GM12878 (cell line): ENCODE data around the gene CIB4. TPM values are rescaled to one million over a fixed set of nuclear protein-coding genes. Genes with fewer than 3 reads are reported as not detected.

ENCODE experiments used
- ATAC-seq: fragments of 200-7000 bp; cut with Tn5 transposase; 3 replicates; pipeline ENCODE4 v1.9.1; 2020; ENCODE audit warnings: mild to moderate bottlenecking, moderate library complexity
- BruUV-seq: library from RNA; stranded (reverse); fragments of 400-500 nt; replicated peaks from 2 replicates; lab custom pipeline; 2021; lab: Mats Ljungman, UMichigan
- CTCF ChIA-PET: fragments of 300-600 bp; sonication (Branson Sonifier 250); formaldehyde crosslinking; extraction: SDS; loops from one replicate; lab custom pipeline; 2021; ENCODE audit warnings: inconsistent platforms; lab: Yijun Ruan, JAX
- POLR2A ChIA-PET: fragments of 350-600 bp; formaldehyde crosslinking; extraction: SDS; loops from one replicate; lab custom pipeline; 2021; ENCODE audit warnings: inconsistent platforms; lab: Charles Lee
- RAD21 ChIA-PET: fragments of 300-600 bp; sonication (Branson Sonifier 250); formaldehyde crosslinking; loops from one replicate; lab custom pipeline; 2023; ENCODE audit warnings: antibody characterized with exemption; ENCODE audit not compliant: unreplicated experiment; lab: Charles Lee
- SMC1A ChIA-PET: fragments of 300-600 bp; sonication (Branson Sonifier 250); formaldehyde crosslinking; loops from one replicate; lab custom pipeline; 2023; ENCODE audit not compliant: unreplicated experiment, uncharacterized antibody; lab: Charles Lee
- DNase-seq: peaks from one replicate; pipeline ENCODE4 v3.0.0-alpha.2; 2011; ENCODE audit warnings: low read depth, low spot score
- FAIRE-seq: peaks from 3 replicates; lab custom pipeline; 2011; peaks lifted over from hg19 to GRCh38; lab: Jason Lieb, UNC
- H2AFZ ChIP-seq: 2 replicates; pipeline ENCODE4 v1.6.0; 2011; ENCODE audit warnings: low read depth, low read length, control low read depth; ENCODE audit not compliant: control insufficient read depth
- H3K27ac ChIP-seq: 2 replicates; pipeline ENCODE4 v1.5.1; 2011; ENCODE audit warnings: control low read depth; ENCODE audit not compliant: control insufficient read depth, insufficient read depth
- H3K27me3 ChIP-seq, 2 experiments: replicated peaks in 1 of 2; 2 replicates each; pipeline versions ENCODE4 v1.6.0 to v1.6.1; 2011; ENCODE audit warnings: low read length in 1 of 2; ENCODE audit not compliant: control insufficient read depth in 2 of 2, insufficient read depth in 2 of 2
- H3K36me3 ChIP-seq, 2 experiments: 2 replicates each; pipeline ENCODE4 v1.5.1; 2011; ENCODE audit warnings: low read length in 1 of 2; ENCODE audit not compliant: control insufficient read depth in 2 of 2, insufficient read depth in 2 of 2
- H3K4me1 ChIP-seq: 2 replicates; pipeline ENCODE4 v1.6.1; 2011; ENCODE audit warnings: mild to moderate bottlenecking, low read length, moderate library complexity, mixed read lengths; ENCODE audit not compliant: control insufficient read depth, insufficient read depth
- H3K4me2 ChIP-seq: 2 replicates; pipeline ENCODE4 v1.6.0; 2011; ENCODE audit warnings: control low read depth; ENCODE audit not compliant: control insufficient read depth, insufficient read depth
- H3K4me3 ChIP-seq: fragments of 200-600 bp; sonication (generic); 2 replicates; pipeline ENCODE4 v1.5.1; 2016
- H3K79me2 ChIP-seq: 2 replicates; pipeline ENCODE4 v1.6.0; 2011; ENCODE audit warnings: low read length; ENCODE audit not compliant: control insufficient read depth, insufficient read depth
- H3K9ac ChIP-seq: 2 replicates; pipeline ENCODE4 v1.8.0; 2011; ENCODE audit warnings: low read length, control low read depth, mixed read lengths; ENCODE audit not compliant: control insufficient read depth, insufficient read depth
- H3K9me3 ChIP-seq: replicated peaks from 3 replicates; pipeline ENCODE4 v1.5.1; 2011; ENCODE audit warnings: mild to moderate bottlenecking, low read length; ENCODE audit not compliant: control insufficient read depth, insufficient read depth
- H4K20me1 ChIP-seq: 2 replicates; pipeline ENCODE4 v1.6.0; 2011; ENCODE audit not compliant: control insufficient read depth, insufficient read depth
- CHD1 ChIP-seq: IDR thresholded peaks from 2 replicates; pipeline ENCODE4 v1.6.1; 2012; ENCODE audit warnings: low read depth, low read length, improper control_type of control experiment
- GATAD2B ChIP-seq: fragments of 450-650 bp; conservative IDR thresholded peaks from 2 replicates; pipeline ENCODE4 v1.6.1; 2017; ENCODE audit warnings: low read depth, mild to moderate bottlenecking, moderate library complexity
- IKZF2 ChIP-seq, 2 experiments: fragments of 450-650 bp; IDR thresholded peaks; 2 replicates each; pipeline ENCODE4 v1.6.1; 2017; ENCODE audit warnings: mild to moderate bottlenecking in 2 of 2, moderate library complexity in 2 of 2
- IRF4 ChIP-seq: IDR thresholded peaks from 2 replicates; pipeline ENCODE4 v1.6.1; 2011; ENCODE audit warnings: low read depth, low read length
- KLF5 ChIP-seq: fragments of 450-650 bp; IDR thresholded peaks from 2 replicates; pipeline ENCODE4 v1.6.1; 2014; ENCODE audit warnings: mild to moderate bottlenecking; ENCODE audit not compliant: partially characterized antibody
- LARP7 ChIP-seq: fragments of 450-650 bp; IDR thresholded peaks from 2 replicates; pipeline ENCODE4 v1.6.1; 2017; ENCODE audit warnings: mild to moderate bottlenecking
- MEF2B ChIP-seq: fragments of 450-650 bp; IDR thresholded peaks from 2 replicates; pipeline ENCODE4 v1.6.1; 2018; ENCODE audit warnings: mild to moderate bottlenecking, moderate library complexity; ENCODE audit not compliant: partially characterized antibody, poor library complexity, severe bottlenecking
- MYB ChIP-seq: fragments of 150-350 bp; IDR thresholded peaks from 2 replicates; pipeline ENCODE4 v1.6.1; 2014; ENCODE audit warnings: mild to moderate bottlenecking, low read depth, low read length, borderline replicate concordance
- MYC ChIP-seq: IDR thresholded peaks from 2 replicates; pipeline ENCODE4 v1.6.1; 2011; ENCODE audit warnings: mild to moderate bottlenecking, low read length, moderate library complexity, inconsistent platforms; ENCODE audit not compliant: insufficient read depth, insufficient replicate concordance, insufficient read length, severe bottlenecking
- NFYB ChIP-seq: IDR thresholded peaks from 2 replicates; pipeline ENCODE4 v1.6.1; 2011; ENCODE audit warnings: low read depth, mild to moderate bottlenecking, low read length, improper control_type of control experiment, moderate library complexity; ENCODE audit not compliant: insufficient read depth
- NRF1 ChIP-seq: conservative IDR thresholded peaks from 2 replicates; pipeline ENCODE4 v1.6.1; 2011; ENCODE audit warnings: mild to moderate bottlenecking, low read depth, low read length, improper control_type of control experiment
- PML ChIP-seq: IDR thresholded peaks from 2 replicates; pipeline ENCODE4 v1.6.1; 2012; ENCODE audit warnings: low read length, inconsistent platforms
- POU2F2 ChIP-seq: IDR thresholded peaks from 3 replicates; pipeline ENCODE4 v1.6.1; 2011; ENCODE audit warnings: low read depth, mild to moderate bottlenecking, low read length, borderline replicate concordance
- SREBF2 ChIP-seq: IDR thresholded peaks from 2 replicates; pipeline ENCODE4 v1.6.1; 2012; ENCODE audit warnings: mild to moderate bottlenecking, low read length
- ZNF207 ChIP-seq: fragments of 450-650 bp; IDR thresholded peaks from 2 replicates; pipeline ENCODE4 v1.6.1; 2014; ENCODE audit warnings: antibody characterized with exemption, mild to moderate bottlenecking, borderline replicate concordance
- ZNF622 ChIP-seq: fragments of 450-650 bp; IDR thresholded peaks from 2 replicates; pipeline ENCODE4 v1.6.1; 2017; ENCODE audit warnings: mild to moderate bottlenecking, inconsistent platforms
- WGBS: methylation state at CpG from one replicate; pipeline ENCODE4 v1.1.6; 2016; ENCODE audit warnings: low lambda C conversion rate; ENCODE audit not compliant: insufficient replicate concordance, insufficient coverage; ENCODE audit errors: missing lambda C conversion rate; 5-methylcytosine and 5-hydroxymethylcytosine counted together
- in situ Hi-C: fragments of 300-500 bp; cut with MboI; formaldehyde crosslinking; loops from 9 replicates; pipeline ENCODE4 v1.14.3; 2018; ENCODE audit warnings: mixed read lengths
- intact Hi-C: fragments of 100-400 bp; cut with micrococcal nuclease; formaldehyde crosslinking; loops from one replicate; pipeline ENCODE4 v1.14.2; 2022; ENCODE audit not compliant: unreplicated experiment
- polyA plus RNA-seq, 11 experiments: library from polyadenylated mRNA; depleted of rRNA in 4 of 11; unstranded in 6 of 11; stranded (reverse) in 5 of 11; fragments of >200 nt; fragmentation: Nextera tagmentation in 4 of 11; fragmentation: Illumina TruSeq in 1 of 11; extraction: Ambion mirVana in 4 of 11; extraction: Trizol in 1 of 11; gene quantifications; 1 replicate in 1 of 11; 2 replicates in 10 of 11; pipeline versions ENCODE4 v1.2.1 to v1.2.3, GENCODE V29; 2011 to 2016; ENCODE audit warnings: inconsistent platforms in 2 of 11, missing spikeins in 2 of 11, low read depth in 1 of 11
- total RNA-seq, 4 experiments: library from RNA; depleted of rRNA in 3 of 4; stranded (reverse); fragments of >200 nt in 3 of 4; fragmentation: Illumina TruSeq in 1 of 4; extraction: Trizol in 1 of 4; gene quantifications; 2 replicates each; pipeline versions ENCODE4 v1.2.1 to v1.2.3, GENCODE V29; 2013 to 2021
- TF ChIP-seq, protein P1 (sequence below): fragments of 450-650 bp; IDR thresholded peaks from 2 replicates; pipeline ENCODE4 v1.6.1; 2016; ENCODE audit warnings: mild to moderate bottlenecking

The CIB4 gene
- total and polyA plus RNA-seq, 10 of the 15 experiments (the other 5 are each of a cell fraction or from before 2014, with no cell fraction given) = not detected

DNA sequence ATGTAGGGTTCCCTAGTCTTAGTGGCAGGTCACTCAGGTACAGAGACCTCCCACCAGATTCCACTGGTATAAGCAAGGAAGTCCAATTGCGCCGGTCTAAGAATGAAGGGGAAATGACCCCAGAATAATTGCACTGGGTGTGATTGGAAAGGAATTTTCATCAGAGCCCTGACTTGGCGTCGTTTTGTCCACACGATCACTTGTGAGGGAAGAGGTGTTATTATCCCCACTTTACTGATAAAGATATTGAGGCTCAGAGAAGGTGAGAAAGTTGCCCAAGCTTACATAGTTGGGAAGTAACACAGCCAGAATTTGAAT lies 61.5 kb downstream of the CIB4 start:
- TF ChIP-seq PML (no peak), MYC (no peak), LARP7 (no peak), IRF4 (no peak), CHD1 (no peak), GATAD2B (no peak), IKZF2 (IDR thresholded peaks at IDR 0.05) (no peak), KLF5 (no peak), MEF2B (no peak), MYB (no peak), NFYB (no peak), POU2F2 (no peak), NRF1 (no peak), ZNF207 (no peak), SREBF2 (no peak), ZNF622 (no peak)
- TF ChIP-seq, protein P1, sequence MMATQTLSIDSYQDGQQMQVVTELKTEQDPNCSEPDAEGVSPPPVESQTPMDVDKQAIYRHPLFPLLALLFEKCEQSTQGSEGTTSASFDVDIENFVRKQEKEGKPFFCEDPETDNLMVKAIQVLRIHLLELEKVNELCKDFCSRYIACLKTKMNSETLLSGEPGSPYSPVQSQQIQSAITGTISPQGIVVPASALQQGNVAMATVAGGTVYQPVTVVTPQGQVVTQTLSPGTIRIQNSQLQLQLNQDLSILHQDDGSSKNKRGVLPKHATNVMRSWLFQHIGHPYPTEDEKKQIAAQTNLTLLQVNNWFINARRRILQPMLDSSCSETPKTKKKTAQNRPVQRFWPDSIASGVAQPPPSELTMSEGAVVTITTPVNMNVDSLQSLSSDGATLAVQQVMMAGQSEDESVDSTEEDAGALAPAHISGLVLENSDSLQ = no peak
- TF ChIP-seq, all 136 proteins: peak for 0
- Histone ChIP-seq H3K9ac (no peak overlapping the region), H3K27ac (no peak overlapping the region), H3K4me2 (no peak overlapping the region), H3K9me3 (no peaks in the 10 kb centered on the region), H3K4me3 (no peak overlapping the region), H3K36me3 (no peaks in the 10 kb centered on the region), H3K27me3 (peaks cover 4 to 5% of the 10 kb centered on the region in 2 experiments; a peak in 2 of 4 replicates), H2AFZ (no peak overlapping the region), H3K4me1 (no peaks in the 10 kb centered on the region), H4K20me1 (no peaks in the 10 kb centered on the region), H3K79me2 (no peaks in the 10 kb centered on the region)
- SMC1A ChIA-PET = no interaction called here
- in situ Hi-C loops = loop anchor here (5.0 kb wide), 1 partner anchor 632 kb away; no protein-coding TSS in a partner anchor
- RAD21 ChIA-PET = no interaction called here
- no peak for DNase-seq
- no TSS peak for BruUV-seq
- POLR2A ChIA-PET = no interaction called here
- WGBS = 36% methylated on average over 5 of the region's 5 CpGs
- CTCF ChIA-PET = no interaction called here
- intact Hi-C loops = loop anchor here (5.0 kb wide), 2 partner anchors 77 to 627 kb away; no protein-coding TSS in a partner anchor
- no peak for ATAC-seq
- no peak for FAIRE-seq
